GM21515 (cell line): ENCODE data around the gene ZBTB7B.

Experiments used
- ATAC-seq: cut with Tn5 transposase; IDR thresholded peaks from one replicate; pipeline ENCODE4 v1.9.1; 2021; ENCODE audit not compliant: unreplicated experiment

Gene ZBTB7B

GRCh38 chr1:155014709-155015508, 12.3 kb downstream of the ZBTB7B start:
- ATAC-seq = no peak

GRCh38 chr1:155015527-155016230, 13.1 kb downstream of the ZBTB7B start:
- ATAC-seq = no peak

- ATAC-seq = no peak
Measured at GRCh38 chr1:155016231-155016831, 13.7 kb downstream of the ZBTB7B start.

- ATAC-seq = peak; percentile 56
Measured at GRCh38 chr1:155017041-155017945, 14.7 kb downstream of the ZBTB7B start.

- no peak for ATAC-seq
Measured at GRCh38 chr1:155017946-155018316, 15.3 kb downstream of the ZBTB7B start.

- no peak for ATAC-seq
Measured at GRCh38 chr1:155018617-155019348, 16.2 kb downstream of the ZBTB7B start.

- ATAC-seq = no peak
Measured at GRCh38 chr1:155019377-155020245, 17.0 kb downstream of the ZBTB7B start.

- no peak for ATAC-seq
Measured at GRCh38 chr1:155022136-155022926, 19.7 kb downstream of the ZBTB7B start.

- no peak for ATAC-seq
Measured at GRCh38 chr1:155022927-155023236, 20.3 kb downstream of the ZBTB7B start.

GRCh38 chr1:155023627-155024026, 21.0 kb downstream of the ZBTB7B start:
- ATAC-seq = no peak

GRCh38 chr1:155024315-155024714, 21.7 kb downstream of the ZBTB7B start:
- no peak for ATAC-seq

- ATAC-seq = no peak
Measured at GRCh38 chr1:155026154-155026553, 23.6 kb downstream of the ZBTB7B start.

GRCh38 chr1:155026588-155026987, 24.0 kb downstream of the ZBTB7B start:
- ATAC-seq = no peak

GRCh38 chr1:155029513-155030242, 27.1 kb downstream of the ZBTB7B start:
- ATAC-seq = no peak

GRCh38 chr1:155030243-155030795, 27.7 kb downstream of the ZBTB7B start:
- ATAC-seq = no peak

GRCh38 chr1:155030899-155031298, 28.3 kb downstream of the ZBTB7B start:
- no peak for ATAC-seq

GRCh38 chr1:155032886-155033285, 30.3 kb downstream of the ZBTB7B start:
- ATAC-seq = no peak

GRCh38 chr1:155033524-155033923, 30.9 kb downstream of the ZBTB7B start, which contains the start of the genes DCST1 and DCST2:
Gene DCST1, plus strand, starts transcription at chr1:155033824. Its CDS starts 213 bp downstream, at chr1:155034037.
Gene DCST2, minus strand, starts transcription at chr1:155033781. Its CDS starts 80 bp downstream, at chr1:155033701.
- no peak for ATAC-seq
